NCI-H1694 treated with DMSO at 0.1 percent for 48 hours (cell line): ENCODE data around the gene MAG.
"Not testable (repeated sequence)": the region's sequence is repeated elsewhere in the genome, so short reads cannot be mapped to it uniquely, and the experiment has no call there.

Source experiments
- DNase-seq: peaks from one replicate; lab custom pipeline; 2025; lab: John Stamatoyannopoulos, UW

The MAG gene

GRCh38 chr19:35281303-35281702 is 10.7 kb upstream of the MAG start:
- no peak for DNase-seq

GRCh38 chr19:35284153-35285094 is 7.5 kb upstream of the MAG start:
- no peak for DNase-seq

GRCh38 chr19:35285095-35285449 is 6.9 kb upstream of the MAG start:
- DNase-seq: no peak

DNA sequence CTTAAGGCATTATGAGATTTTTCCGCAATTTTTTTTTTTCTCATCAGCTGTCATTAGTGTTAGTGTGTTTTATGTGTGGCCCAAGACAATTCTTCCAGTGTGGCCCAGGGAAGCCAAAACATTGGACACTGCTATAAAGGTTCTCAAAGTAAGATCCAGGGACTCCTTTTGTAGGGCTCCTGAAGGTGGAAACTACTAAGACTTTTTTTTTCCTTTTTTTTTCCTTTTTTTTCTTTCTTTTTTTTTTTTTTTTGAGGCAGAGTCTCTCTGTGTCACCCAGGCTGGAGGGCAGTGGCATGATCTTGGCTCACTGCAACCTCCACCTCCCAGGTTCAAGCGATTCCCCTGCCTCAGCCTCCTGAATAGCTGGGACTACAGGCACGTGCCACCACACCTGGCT is 6.5 kb upstream of the MAG start:
- not testable (repeated sequence) for DNase-seq

- DNase-seq: not testable (repeated sequence)
Observed at GRCh38 chr19:35286101-35286500, 5.9 kb upstream of the MAG start.

- no peak for DNase-seq
Observed at GRCh38 chr19:35287713-35288112, 4.2 kb upstream of the MAG start.

- DNase-seq: no peak
Observed at GRCh38 chr19:35288331-35288730, 3.6 kb upstream of the MAG start.

GRCh38 chr19:35288906-35289305 is 3.1 kb upstream of the MAG start:
- DNase-seq: no peak

GRCh38 chr19:35290381-35291127 is 1.4 kb upstream of the MAG start:
- no peak for DNase-seq

- no peak for DNase-seq
Observed at GRCh38 chr19:35291259-35291658, 702 bp upstream of the MAG start.

DNA sequence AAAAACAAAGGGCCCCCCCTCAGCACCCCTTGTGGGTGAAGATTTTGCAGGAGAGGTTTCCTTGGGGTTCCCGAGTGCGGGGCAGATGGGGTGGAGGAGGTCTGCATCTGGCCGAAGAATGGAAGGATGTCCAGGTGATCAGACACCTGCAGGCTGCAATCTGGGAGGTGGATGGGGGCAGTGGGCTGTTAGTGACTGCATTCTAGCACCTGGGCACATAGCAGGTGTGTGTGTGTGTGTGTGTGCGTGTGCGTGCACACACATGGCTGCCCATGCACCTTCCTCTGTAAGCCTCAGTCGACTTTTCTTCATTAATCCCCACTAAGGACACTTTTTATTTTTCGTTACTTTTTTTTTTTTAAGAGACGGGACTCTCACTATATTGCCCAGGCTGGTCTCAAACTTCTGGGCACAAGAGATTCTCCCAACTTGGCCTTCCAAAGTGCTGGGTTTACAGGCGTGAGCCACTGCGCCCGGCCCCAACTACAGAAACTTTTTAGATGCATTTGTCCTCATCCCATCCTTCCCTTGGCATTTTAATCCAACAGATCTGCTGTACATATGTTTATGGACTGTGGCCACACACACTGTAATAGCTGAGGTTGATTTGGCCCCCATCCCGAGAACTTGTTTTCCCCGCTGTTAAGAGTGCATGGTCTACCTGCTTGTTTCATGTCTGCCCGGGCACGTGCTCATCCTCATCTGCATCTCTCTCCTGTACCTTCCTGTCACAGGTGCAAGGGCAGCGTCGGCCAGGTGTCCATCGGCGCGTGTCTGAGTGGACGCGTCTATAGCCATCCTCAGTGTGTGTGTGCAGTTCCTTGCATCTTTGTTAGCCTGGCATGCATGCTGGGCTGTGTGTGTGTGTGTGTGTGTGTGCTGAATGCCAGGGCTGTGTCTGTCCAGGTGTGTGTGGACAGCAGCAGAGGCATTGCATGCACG is 731 bp downstream of the MAG start:
- no peak for DNase-seq

GRCh38 chr19:35293363-35293739 is 1.4 kb downstream of the MAG start:
- DNase-seq: no peak

GRCh38 chr19:35293808-35294207 is 1.8 kb downstream of the MAG start:
- no peak for DNase-seq

- DNase-seq: no peak
Observed at GRCh38 chr19:35294328-35294727, 2.4 kb downstream of the MAG start.

DNA sequence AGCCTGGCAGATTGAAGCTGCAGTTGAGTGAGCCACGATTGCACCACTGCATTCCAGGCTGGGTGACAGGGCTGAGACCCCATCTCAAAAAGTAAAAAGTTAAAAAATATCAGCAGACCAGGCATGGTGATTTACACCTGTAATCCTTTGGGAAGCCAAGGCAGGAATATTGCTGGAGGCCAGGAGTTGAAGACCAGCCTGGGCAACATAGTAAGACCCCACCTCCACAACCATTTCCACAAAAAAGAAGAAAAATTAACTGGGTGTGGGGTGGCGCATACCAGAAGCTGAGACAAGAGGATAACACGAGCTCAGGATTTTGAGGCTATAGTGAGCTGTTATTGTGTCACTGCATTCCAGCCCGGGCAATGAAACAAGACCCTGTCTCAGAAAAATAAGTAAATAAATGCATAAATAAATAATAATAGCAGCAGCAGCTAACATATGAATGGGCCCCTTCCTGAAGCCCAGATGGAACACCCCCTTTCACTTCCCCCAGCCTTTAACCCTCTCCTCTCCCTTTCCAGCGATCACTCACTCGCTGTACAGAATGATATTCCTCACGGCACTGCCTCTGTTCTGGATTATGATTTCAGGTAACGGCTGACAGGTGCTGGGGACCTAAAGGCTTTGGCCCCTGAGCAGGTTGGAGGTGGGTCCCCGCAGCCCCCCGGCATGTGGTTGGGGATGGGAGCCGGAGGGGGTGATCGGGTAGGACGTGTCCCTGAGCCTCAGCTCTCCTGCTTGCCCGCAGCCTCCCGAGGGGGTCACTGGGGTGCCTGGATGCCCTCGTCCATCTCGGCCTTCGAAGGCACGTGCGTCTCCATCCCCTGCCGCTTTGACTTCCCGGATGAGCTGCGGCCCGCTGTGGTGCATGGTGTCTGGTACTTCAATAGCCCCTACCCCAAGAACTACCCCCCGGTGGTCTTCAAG is 3.2 kb downstream of the MAG start:
- DNase-seq: no peak

DNA sequence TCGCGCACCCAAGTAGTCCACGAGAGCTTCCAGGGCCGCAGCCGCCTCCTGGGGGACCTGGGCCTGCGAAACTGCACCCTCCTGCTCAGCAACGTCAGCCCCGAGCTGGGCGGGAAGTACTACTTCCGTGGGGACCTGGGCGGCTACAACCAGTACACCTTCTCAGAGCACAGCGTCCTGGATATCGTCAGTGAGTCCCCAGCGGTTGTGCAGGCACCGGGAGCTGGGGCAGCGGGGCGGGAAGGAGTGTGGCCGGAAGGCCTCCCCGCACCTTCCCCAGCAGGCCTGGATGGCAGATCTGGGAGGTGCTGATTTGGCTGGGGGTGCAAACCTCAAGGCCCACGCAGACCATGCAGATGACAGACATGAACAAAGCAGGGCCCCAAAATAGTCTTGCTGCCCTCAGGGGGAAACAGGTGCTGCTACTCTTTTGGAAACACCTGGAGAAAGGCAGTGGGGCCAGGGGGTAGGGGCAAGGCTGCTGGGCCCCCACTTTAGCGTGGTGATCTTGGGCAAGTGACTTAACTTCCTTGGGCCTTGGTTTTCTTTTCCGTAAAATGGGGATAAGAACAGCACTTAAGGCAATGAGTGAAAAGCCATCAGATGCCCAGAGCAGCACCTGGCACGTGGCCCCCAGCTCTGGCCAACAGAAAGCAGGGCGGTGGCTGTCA is 4.0 kb downstream of the MAG start:
- DNase-seq: no peak

- no peak for DNase-seq
Observed at GRCh38 chr19:35296644-35297514, 4.9 kb downstream of the MAG start.

DNA sequence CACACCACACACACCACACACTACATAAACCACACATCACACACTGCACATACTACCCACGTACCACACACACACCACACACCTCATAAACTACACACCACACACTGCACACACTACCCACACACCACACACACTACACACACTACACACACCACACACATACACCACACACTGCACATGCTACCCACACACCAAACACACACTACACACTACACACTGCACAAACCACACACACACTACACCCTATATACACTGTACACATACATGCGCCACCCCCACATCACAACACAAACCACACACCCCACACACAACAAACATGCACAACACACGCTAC is 5.5 kb downstream of the MAG start:
- DNase-seq: no peak

DNA sequence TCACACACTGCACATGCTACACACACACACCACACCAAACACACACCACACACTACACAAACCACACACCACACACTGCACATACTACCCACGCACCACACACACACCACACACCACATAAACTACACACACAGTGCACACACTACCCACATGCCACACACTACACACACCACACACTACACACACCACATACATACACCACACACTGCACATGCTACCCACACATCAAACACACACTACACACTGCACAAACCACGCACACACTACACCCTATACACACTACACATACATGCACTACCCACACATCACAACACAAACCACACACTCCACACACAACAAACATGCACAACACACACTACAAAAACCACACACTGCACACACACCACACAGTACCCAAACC is 6.0 kb downstream of the MAG start:
- no peak for DNase-seq

GRCh38 chr19:35298561-35298972 is 6.6 kb downstream of the MAG start:
- DNase-seq: no peak
